Measurements from ENCODE around the gene PHOX2B. TPM values are rescaled to one million over a fixed set of nuclear protein-coding genes. Genes with fewer than 3 reads are reported as not detected.

PHOX2B gene
- polyA plus RNA-seq, 1 of the 3 experiments (the other 2 are of a cell fraction) = 0.95 TPM

- Histone ChIP-seq H3K9ac (no peak overlapping the region), H3K4me2 (no peak overlapping the region), H3K4me1 (ENCODE audit: control insufficient read depth in 1 of 2, insufficient read depth in 2 of 2, low read depth in 1 of 2, low read length in 1 of 2) (peaks cover 0 to 4% of the 10 kb centered on the region in 2 experiments; a peak in 1 of 4 replicates), H3F3A (replicated peaks; ENCODE audit: insufficient read depth) (no peaks in the 10 kb centered on the region), H3K27ac (ENCODE audit: low read depth in 2 of 2, low read length in 1 of 2) (no peak overlapping the region), H3K9me3 (no peaks in the 10 kb centered on the region), H3K36me3 (replicated peaks in 1 of 2; ENCODE audit: control insufficient read depth in 1 of 2, insufficient read depth in 2 of 2, low read length in 1 of 2) (no peaks in the 10 kb centered on the region), H4K20me1 (ENCODE audit: insufficient read depth) (no peaks in the 10 kb centered on the region), H3K4me3 (ENCODE audit: low read depth in 2 of 2, low read length in 1 of 2) (no peak overlapping the region), H3K27me3 (ENCODE audit: insufficient read depth) (no peaks in the 10 kb centered on the region; the same call in 1 of the 2 replicates), H3K9me2 (no peaks in the 10 kb centered on the region), H3K79me2 (ENCODE audit: insufficient read depth) (no peaks in the 10 kb centered on the region), H2AFZ (ENCODE audit: low read depth) (no peak overlapping the region)
- 33% methylated on average over 12 of the region's 12 CpGs for WGBS (ENCODE audit: low lambda C conversion rate)
- TF ChIP-seq PBX3 (IDR thresholded peaks at IDR 0.05) (no peak), CHD2 (IDR thresholded peaks at IDR 0.05; ENCODE audit: low read length, partially characterized antibody) (no peak), FOXM1 (IDR thresholded peaks at IDR 0.05; ENCODE audit: low read depth) (no peak), NFIC (IDR thresholded peaks at IDR 0.05; ENCODE audit: borderline replicate concordance) (no peak), ELF1 (IDR thresholded peaks at IDR 0.05) (no peak), RFX5 (IDR thresholded peaks at IDR 0.05; ENCODE audit: low read length) (no peak), FOXJ3 (CRISPR knock-in tag; IDR thresholded peaks at IDR 0.05) (no peak), RCOR1 (IDR thresholded peaks at IDR 0.05; ENCODE audit: low read length) (no peak), SMC3 (IDR thresholded peaks at IDR 0.05; ENCODE audit: low read depth, low read length) (no peak), EP300 (IDR thresholded peaks at IDR 0.05; ENCODE audit: borderline replicate concordance in 1 of 2, low read depth in 1 of 2, low read length in 1 of 2) (no peak), GABPA (IDR thresholded peaks at IDR 0.05; ENCODE audit: low read depth) (no peak), TAF1 (IDR thresholded peaks at IDR 0.05; ENCODE audit: borderline replicate concordance, low read depth, low read length) (no peak), EZH2phosphoT487 (IDR thresholded peaks at IDR 0.05; ENCODE audit: borderline replicate concordance, low read depth) (no peak), TCF12 (IDR thresholded peaks at IDR 0.05) (no peak), RXRA (IDR thresholded peaks at IDR 0.05; ENCODE audit: borderline replicate concordance, low read depth) (no peak)
- ChIA-PET CTCF (interaction anchor here (0.9 to 1.8 kb wide), 3 partner anchors 11 to 153 kb away, joined by 3 to 5 read pairs (median 3); no protein-coding TSS in a partner anchor), POLR2A (interaction anchor here (0.6 kb wide), 1 partner anchor 143 kb away, joined by 3 read pairs; no protein-coding TSS in a partner anchor)
- DNase-seq = no peak
These were observed 16.9 kb downstream of the PHOX2B start for GRCh38 chr4:41731569-41732126.

GRCh38 chr4:41728573-41728913 lies 20.0 kb downstream of the PHOX2B start:
- CTCF ChIA-PET = interaction anchor here (0.7 to 1.1 kb wide), 2 partner anchors 10 to 159 kb away, joined by 3 to 4 read pairs; no protein-coding TSS in a partner anchor
- Histone ChIP-seq H3K4me2 (no peak overlapping the region), H3K9me2 (no peaks in the 10 kb centered on the region), H3K36me3 (replicated peaks in 1 of 2; ENCODE audit: control insufficient read depth in 1 of 2, insufficient read depth in 2 of 2, low read length in 1 of 2) (no peaks in the 10 kb centered on the region), H3K27ac (ENCODE audit: low read depth in 2 of 2, low read length in 1 of 2) (no peak overlapping the region), H3K4me3 (ENCODE audit: low read depth in 2 of 2, low read length in 1 of 2) (no peak overlapping the region), H3F3A (replicated peaks; ENCODE audit: insufficient read depth) (no peaks in the 10 kb centered on the region), H3K27me3 (ENCODE audit: insufficient read depth) (no peaks in the 10 kb centered on the region; the same call in 1 of the 2 replicates), H2AFZ (ENCODE audit: low read depth) (no peak overlapping the region), H3K4me1 (ENCODE audit: control insufficient read depth in 1 of 2, insufficient read depth in 2 of 2, low read depth in 1 of 2, low read length in 1 of 2) (peaks cover 0 to 4% of the 10 kb centered on the region in 2 experiments; a peak in 1 of 4 replicates), H3K79me2 (ENCODE audit: insufficient read depth) (no peaks in the 10 kb centered on the region), H4K20me1 (ENCODE audit: insufficient read depth) (no peaks in the 10 kb centered on the region), H3K9me3 (no peaks in the 10 kb centered on the region), H3K9ac (no peak overlapping the region)
- DNase-seq = no peak
- POLR2A ChIA-PET = interaction anchor here (1.0 kb wide), 1 partner anchor 11 kb away, joined by 3 read pairs; no protein-coding TSS in a partner anchor
- WGBS (ENCODE audit: low lambda C conversion rate) = 67% methylated on average over 3 of the region's 3 CpGs
- TF ChIP-seq GATA2 (CRISPR knock-in tag; IDR thresholded peaks at IDR 0.05) = no peak
- TF ChIP-seq CHD2 (IDR thresholded peaks at IDR 0.05; ENCODE audit: low read length, partially characterized antibody) = no peak
- TF ChIP-seq MAX (IDR thresholded peaks at IDR 0.05; ENCODE audit: low read depth) = no peak
- no peak for TF ChIP-seq IRF3 (IDR thresholded peaks at IDR 0.05; ENCODE audit: low read depth, low read length)
- no peak for TF ChIP-seq TEAD4 (IDR thresholded peaks at IDR 0.05; ENCODE audit: borderline replicate concordance, insufficient read depth)
- TF ChIP-seq RAD21 (IDR thresholded peaks at IDR 0.05; ENCODE audit: low read length) = no peak
- no peak for TF ChIP-seq ZBTB33 (IDR thresholded peaks at IDR 0.05; ENCODE audit: borderline replicate concordance, low read depth)
- TF ChIP-seq CTCF (IDR thresholded peaks at IDR 0.05) = no peak
- TF ChIP-seq RFX5 (IDR thresholded peaks at IDR 0.05; ENCODE audit: low read length) = no peak

All from SK-N-SH (cell line).